K562 (cell line): ENCODE results near the gene GRSF1. TPM values are rescaled to one million over a fixed set of nuclear protein-coding genes. Genes with fewer than 3 reads are reported as not detected.
A peak's percentile ranks its signal among the peaks of the same experiment; 100 is the strongest.

Source experiments
- EP400 ChIP-seq: fragments of 450-650 bp; IDR thresholded peaks from 2 replicates; pipeline ENCODE4 v1.6.1; 2017; ENCODE audit warnings: antibody characterized with exemption, mild to moderate bottlenecking, moderate library complexity
- ETV1 ChIP-seq: fragments of 450-650 bp; conservative IDR thresholded peaks from 2 replicates; pipeline ENCODE4 v1.6.1; 2016; ENCODE audit warnings: missing genetic modification characterization, control low read depth, low read depth, missing compliant biosample characterization
- MCM5 ChIP-seq: fragments of 450-650 bp; IDR thresholded peaks from 2 replicates; pipeline ENCODE4 v1.6.1; 2016; ENCODE audit warnings: low read depth
- PHB ChIP-seq: fragments of 250-450 bp; sonication (Bioruptor Pico); IDR thresholded peaks from 2 replicates; pipeline ENCODE4 v1.5.0; 2021
- RCOR1 ChIP-seq, 2 experiments: IDR thresholded peaks; 2 replicates each; pipeline ENCODE4 v1.6.1; 2012; ENCODE audit warnings: low read depth in 2 of 2, low read length in 2 of 2, borderline replicate concordance in 1 of 2, improper control_type of control experiment in 1 of 2
- SNIP1 ChIP-seq: fragments of 450-650 bp; IDR thresholded peaks from 2 replicates; pipeline ENCODE4 v1.7.1; 2017; ENCODE audit warnings: low read depth, mild to moderate bottlenecking
- STAG1 ChIP-seq: sonication (generic); formaldehyde crosslinking; IDR thresholded peaks from 2 replicates; pipeline ENCODE4 v1.5.0; 2020; ENCODE audit warnings: missing genetic modification reagents, borderline replicate concordance
- TAF1 ChIP-seq: IDR thresholded peaks from 2 replicates; pipeline ENCODE4 v1.6.1; 2011; ENCODE audit warnings: mild to moderate bottlenecking, low read length, moderate library complexity; ENCODE audit not compliant: insufficient read depth, control insufficient read depth, severe bottlenecking; ENCODE audit errors: extremely low read depth
- ZBTB1 ChIP-seq: sonication (generic); formaldehyde crosslinking; IDR thresholded peaks from 2 replicates; pipeline ENCODE4 v1.8.1; 2023; ENCODE audit warnings: missing genetic modification reagents, low read depth, mild to moderate bottlenecking, borderline replicate concordance
- ZNF121 ChIP-seq: sonication (generic); formaldehyde crosslinking; conservative IDR thresholded peaks from 2 replicates; pipeline ENCODE4 v1.8.0; 2022; ENCODE audit warnings: missing genetic modification reagents
- ZNF217 ChIP-seq: sonication (generic); formaldehyde crosslinking; IDR thresholded peaks from 2 replicates; pipeline ENCODE4 v1.8.0; 2022; ENCODE audit warnings: mild to moderate bottlenecking, missing genetic modification reagents
- ZNF354B ChIP-seq: fragments of 250-450 bp; sonication (Bioruptor Pico); IDR thresholded peaks from 2 replicates; pipeline ENCODE4 v1.4.0; 2020
- ZSCAN29 ChIP-seq: fragments of 450-650 bp; IDR thresholded peaks from 2 replicates; pipeline ENCODE4 v1.6.1; 2017
- polyA plus RNA-seq, 8 experiments: library from polyadenylated mRNA; depleted of rRNA in 4 of 8; stranded (reverse) in 5 of 8; unstranded in 3 of 8; fragments of >200 nt; fragmentation: Nextera tagmentation in 2 of 8; fragmentation: Illumina TruSeq in 1 of 8; extraction: Ambion mirVana in 2 of 8; extraction: Trizol in 1 of 8; gene quantifications; 2 replicates each; pipeline versions ENCODE4 v1.2.1 to v1.2.3, GENCODE V29; 2011 to 2014; ENCODE audit warnings: inconsistent platforms in 1 of 8, missing spikeins in 1 of 8
- total RNA-seq, 7 experiments: library from RNA; depleted of rRNA in 6 of 7; stranded (reverse); fragments of >200 nt in 6 of 7; fragmentation: Illumina TruSeq in 2 of 7; extraction: Trizol in 2 of 7; gene quantifications; 2 replicates each; pipeline versions ENCODE4 v1.2.1 to v1.2.3, GENCODE V29; 2011 to 2021; ENCODE audit warnings: low replicate concordance in 1 of 7
- TF ChIP-seq, protein P1 (sequence below): conservative IDR thresholded peaks from 2 replicates; pipeline ENCODE4 v1.6.1; 2011; ENCODE audit warnings: low read depth, mild to moderate bottlenecking, low read length; ENCODE audit not compliant: control insufficient read depth
- TF ChIP-seq, protein P2 (sequence below): IDR thresholded peaks from 2 replicates; pipeline ENCODE4 v1.6.1; 2011; ENCODE audit not compliant: insufficient read length; ENCODE audit errors: extremely low read depth
- TF ChIP-seq, protein P3 (sequence below): fragments of 450-650 bp; IDR thresholded peaks from 2 replicates; pipeline ENCODE4 v1.6.1; 2016; ENCODE audit warnings: mild to moderate bottlenecking, moderate library complexity

The GRSF1 gene
- total and polyA plus RNA-seq, 9 of the 15 experiments (the other 6 are each of a cell fraction or from before 2014, with no cell fraction given): 33.0 to 105 (median 76.0) TPM

DNA sequence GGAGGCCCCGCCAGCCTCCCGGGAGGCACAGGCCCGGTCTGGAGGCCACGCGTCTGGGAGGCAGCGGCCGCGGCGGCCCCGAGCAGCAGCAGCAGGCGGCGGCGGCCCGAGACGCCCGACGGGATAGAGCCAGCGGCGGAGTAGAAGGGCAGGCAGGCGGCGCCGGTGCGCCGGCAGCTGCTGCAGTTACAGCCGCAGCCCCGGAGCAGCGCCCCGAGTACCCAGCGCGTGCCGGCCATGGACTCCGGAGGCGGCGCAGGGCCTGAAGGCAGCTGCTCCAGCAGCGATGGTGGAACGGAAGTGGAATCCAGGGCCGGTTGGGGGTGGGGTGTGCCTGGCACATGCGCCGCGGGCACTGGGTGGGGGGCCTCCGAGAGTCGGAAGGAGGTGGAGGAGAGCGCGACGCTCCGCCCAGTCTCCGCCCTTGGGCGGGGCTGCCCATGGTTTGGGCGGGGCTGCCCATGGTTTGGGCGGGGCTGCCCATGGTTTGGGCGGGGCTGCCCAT lies at the start of gene GRSF1 (continued):
- TF ChIP-seq, protein P1, sequence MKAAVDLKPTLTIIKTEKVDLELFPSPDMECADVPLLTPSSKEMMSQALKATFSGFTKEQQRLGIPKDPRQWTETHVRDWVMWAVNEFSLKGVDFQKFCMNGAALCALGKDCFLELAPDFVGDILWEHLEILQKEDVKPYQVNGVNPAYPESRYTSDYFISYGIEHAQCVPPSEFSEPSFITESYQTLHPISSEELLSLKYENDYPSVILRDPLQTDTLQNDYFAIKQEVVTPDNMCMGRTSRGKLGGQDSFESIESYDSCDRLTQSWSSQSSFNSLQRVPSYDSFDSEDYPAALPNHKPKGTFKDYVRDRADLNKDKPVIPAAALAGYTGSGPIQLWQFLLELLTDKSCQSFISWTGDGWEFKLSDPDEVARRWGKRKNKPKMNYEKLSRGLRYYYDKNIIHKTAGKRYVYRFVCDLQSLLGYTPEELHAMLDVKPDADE: peak; percentile 85
- TF ChIP-seq, protein P2, sequence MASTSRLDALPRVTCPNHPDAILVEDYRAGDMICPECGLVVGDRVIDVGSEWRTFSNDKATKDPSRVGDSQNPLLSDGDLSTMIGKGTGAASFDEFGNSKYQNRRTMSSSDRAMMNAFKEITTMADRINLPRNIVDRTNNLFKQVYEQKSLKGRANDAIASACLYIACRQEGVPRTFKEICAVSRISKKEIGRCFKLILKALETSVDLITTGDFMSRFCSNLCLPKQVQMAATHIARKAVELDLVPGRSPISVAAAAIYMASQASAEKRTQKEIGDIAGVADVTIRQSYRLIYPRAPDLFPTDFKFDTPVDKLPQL: no peak
- TF ChIP-seq ZNF217 (CRISPR knock-in tag) (no peak), PHB (CRISPR knock-in tag) (no peak), ZNF354B (CRISPR knock-in tag) (no peak), MCM5 (no peak), STAG1 (CRISPR knock-in tag) (no peak; the same call in 1 of the 2 replicates), SNIP1 (no peak), ZSCAN29 (no peak), ETV1 (peak; percentile 83), TAF1 (peak; percentile 72), ZBTB1 (CRISPR knock-in tag) (peak; percentile 18; the same call in 1 of the 2 replicates), EP400 (peak; percentile 70; the same call in 1 of the 2 replicates), RCOR1 (IDR thresholded peaks at IDR 0.05; ENCODE audit: borderline replicate concordance in 1 of 2, low read depth in 2 of 2, low read length in 2 of 2) (peak in 1 of 2 experiments; percentile 18; a peak in 1 of 4 replicates), ZNF121 (CRISPR knock-in tag) (no peak; the same call in 1 of the 2 replicates)
- TF ChIP-seq, protein P3, sequence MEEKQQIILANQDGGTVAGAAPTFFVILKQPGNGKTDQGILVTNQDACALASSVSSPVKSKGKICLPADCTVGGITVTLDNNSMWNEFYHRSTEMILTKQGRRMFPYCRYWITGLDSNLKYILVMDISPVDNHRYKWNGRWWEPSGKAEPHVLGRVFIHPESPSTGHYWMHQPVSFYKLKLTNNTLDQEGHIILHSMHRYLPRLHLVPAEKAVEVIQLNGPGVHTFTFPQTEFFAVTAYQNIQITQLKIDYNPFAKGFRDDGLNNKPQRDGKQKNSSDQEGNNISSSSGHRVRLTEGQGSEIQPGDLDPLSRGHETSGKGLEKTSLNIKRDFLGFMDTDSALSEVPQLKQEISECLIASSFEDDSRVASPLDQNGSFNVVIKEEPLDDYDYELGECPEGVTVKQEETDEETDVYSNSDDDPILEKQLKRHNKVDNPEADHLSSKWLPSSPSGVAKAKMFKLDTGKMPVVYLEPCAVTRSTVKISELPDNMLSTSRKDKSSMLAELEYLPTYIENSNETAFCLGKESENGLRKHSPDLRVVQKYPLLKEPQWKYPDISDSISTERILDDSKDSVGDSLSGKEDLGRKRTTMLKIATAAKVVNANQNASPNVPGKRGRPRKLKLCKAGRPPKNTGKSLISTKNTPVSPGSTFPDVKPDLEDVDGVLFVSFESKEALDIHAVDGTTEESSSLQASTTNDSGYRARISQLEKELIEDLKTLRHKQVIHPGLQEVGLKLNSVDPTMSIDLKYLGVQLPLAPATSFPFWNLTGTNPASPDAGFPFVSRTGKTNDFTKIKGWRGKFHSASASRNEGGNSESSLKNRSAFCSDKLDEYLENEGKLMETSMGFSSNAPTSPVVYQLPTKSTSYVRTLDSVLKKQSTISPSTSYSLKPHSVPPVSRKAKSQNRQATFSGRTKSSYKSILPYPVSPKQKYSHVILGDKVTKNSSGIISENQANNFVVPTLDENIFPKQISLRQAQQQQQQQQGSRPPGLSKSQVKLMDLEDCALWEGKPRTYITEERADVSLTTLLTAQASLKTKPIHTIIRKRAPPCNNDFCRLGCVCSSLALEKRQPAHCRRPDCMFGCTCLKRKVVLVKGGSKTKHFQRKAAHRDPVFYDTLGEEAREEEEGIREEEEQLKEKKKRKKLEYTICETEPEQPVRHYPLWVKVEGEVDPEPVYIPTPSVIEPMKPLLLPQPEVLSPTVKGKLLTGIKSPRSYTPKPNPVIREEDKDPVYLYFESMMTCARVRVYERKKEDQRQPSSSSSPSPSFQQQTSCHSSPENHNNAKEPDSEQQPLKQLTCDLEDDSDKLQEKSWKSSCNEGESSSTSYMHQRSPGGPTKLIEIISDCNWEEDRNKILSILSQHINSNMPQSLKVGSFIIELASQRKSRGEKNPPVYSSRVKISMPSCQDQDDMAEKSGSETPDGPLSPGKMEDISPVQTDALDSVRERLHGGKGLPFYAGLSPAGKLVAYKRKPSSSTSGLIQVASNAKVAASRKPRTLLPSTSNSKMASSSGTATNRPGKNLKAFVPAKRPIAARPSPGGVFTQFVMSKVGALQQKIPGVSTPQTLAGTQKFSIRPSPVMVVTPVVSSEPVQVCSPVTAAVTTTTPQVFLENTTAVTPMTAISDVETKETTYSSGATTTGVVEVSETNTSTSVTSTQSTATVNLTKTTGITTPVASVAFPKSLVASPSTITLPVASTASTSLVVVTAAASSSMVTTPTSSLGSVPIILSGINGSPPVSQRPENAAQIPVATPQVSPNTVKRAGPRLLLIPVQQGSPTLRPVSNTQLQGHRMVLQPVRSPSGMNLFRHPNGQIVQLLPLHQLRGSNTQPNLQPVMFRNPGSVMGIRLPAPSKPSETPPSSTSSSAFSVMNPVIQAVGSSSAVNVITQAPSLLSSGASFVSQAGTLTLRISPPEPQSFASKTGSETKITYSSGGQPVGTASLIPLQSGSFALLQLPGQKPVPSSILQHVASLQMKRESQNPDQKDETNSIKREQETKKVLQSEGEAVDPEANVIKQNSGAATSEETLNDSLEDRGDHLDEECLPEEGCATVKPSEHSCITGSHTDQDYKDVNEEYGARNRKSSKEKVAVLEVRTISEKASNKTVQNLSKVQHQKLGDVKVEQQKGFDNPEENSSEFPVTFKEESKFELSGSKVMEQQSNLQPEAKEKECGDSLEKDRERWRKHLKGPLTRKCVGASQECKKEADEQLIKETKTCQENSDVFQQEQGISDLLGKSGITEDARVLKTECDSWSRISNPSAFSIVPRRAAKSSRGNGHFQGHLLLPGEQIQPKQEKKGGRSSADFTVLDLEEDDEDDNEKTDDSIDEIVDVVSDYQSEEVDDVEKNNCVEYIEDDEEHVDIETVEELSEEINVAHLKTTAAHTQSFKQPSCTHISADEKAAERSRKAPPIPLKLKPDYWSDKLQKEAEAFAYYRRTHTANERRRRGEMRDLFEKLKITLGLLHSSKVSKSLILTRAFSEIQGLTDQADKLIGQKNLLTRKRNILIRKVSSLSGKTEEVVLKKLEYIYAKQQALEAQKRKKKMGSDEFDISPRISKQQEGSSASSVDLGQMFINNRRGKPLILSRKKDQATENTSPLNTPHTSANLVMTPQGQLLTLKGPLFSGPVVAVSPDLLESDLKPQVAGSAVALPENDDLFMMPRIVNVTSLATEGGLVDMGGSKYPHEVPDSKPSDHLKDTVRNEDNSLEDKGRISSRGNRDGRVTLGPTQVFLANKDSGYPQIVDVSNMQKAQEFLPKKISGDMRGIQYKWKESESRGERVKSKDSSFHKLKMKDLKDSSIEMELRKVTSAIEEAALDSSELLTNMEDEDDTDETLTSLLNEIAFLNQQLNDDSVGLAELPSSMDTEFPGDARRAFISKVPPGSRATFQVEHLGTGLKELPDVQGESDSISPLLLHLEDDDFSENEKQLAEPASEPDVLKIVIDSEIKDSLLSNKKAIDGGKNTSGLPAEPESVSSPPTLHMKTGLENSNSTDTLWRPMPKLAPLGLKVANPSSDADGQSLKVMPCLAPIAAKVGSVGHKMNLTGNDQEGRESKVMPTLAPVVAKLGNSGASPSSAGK: 0 out of 2 replicates have a peak, but pooled peaks have one; percentile 12
